K562 (cell line): ENCODE results near the gene FBXL13. TPM values are rescaled to one million over a fixed set of nuclear protein-coding genes. Genes with fewer than 3 reads are reported as not detected.
A peak's percentile ranks its signal among the peaks of the same experiment; 100 is the strongest.

ENCODE experiments used
- CC2D1A ChIP-seq: fragments of 450-650 bp; IDR thresholded peaks from 2 replicates; pipeline ENCODE4 v1.6.1; 2017; ENCODE audit warnings: mild to moderate bottlenecking
- ETV6 ChIP-seq, 3 experiments: fragments of 150-350 bp in 1 of 3; sonication (generic) in 1 of 3; formaldehyde crosslinking in 1 of 3; IDR thresholded peaks; 2 replicates each; pipeline versions ENCODE4 v1.6.1 to v1.8.0; 2014 to 2022; ENCODE audit warnings: borderline replicate concordance in 2 of 3, low read depth in 2 of 3, antibody characterized with exemption in 1 of 3, low read length in 1 of 3, mild to moderate bottlenecking in 1 of 3, missing genetic modification reagents in 1 of 3
- HDGF ChIP-seq: fragments of 450-650 bp; IDR thresholded peaks from 2 replicates; pipeline ENCODE4 v1.6.1; 2016
- NFIC ChIP-seq: fragments of 450-650 bp; IDR thresholded peaks from 2 replicates; pipeline ENCODE4 v1.6.1; 2017; ENCODE audit warnings: mild to moderate bottlenecking, inconsistent platforms
- SNRNP70 ChIP-seq: fragments of 200-400 bp; formaldehyde crosslinking; optimal IDR thresholded peaks from 2 replicates; pipeline ENCODE3; 2017; ENCODE audit warnings: low read depth, low read length
- SP1 ChIP-seq: sonication (generic); formaldehyde crosslinking; IDR thresholded peaks from 2 replicates; pipeline ENCODE4 v1.8.1; 2022; ENCODE audit warnings: mild to moderate bottlenecking, missing genetic modification reagents
- SRSF3 ChIP-seq: fragments of 200-400 bp; formaldehyde crosslinking; IDR thresholded peaks from 2 replicates; pipeline ENCODE4 v1.6.1; 2016; ENCODE audit warnings: mild to moderate bottlenecking, low read length, moderate library complexity; ENCODE audit not compliant: insufficient read depth
- ZEB2 ChIP-seq: fragments of 450-650 bp; IDR thresholded peaks from 2 replicates; pipeline ENCODE4 v1.6.1; 2016
- ZNF165 ChIP-seq: fragments of 250-450 bp; sonication (Bioruptor Pico); IDR thresholded peaks from 2 replicates; pipeline ENCODE4 v1.4.0; 2020; ENCODE audit warnings: borderline replicate concordance
- ZNF354B ChIP-seq: fragments of 250-450 bp; sonication (Bioruptor Pico); IDR thresholded peaks from 2 replicates; pipeline ENCODE4 v1.4.0; 2020
- polyA plus RNA-seq, 8 experiments: library from polyadenylated mRNA; depleted of rRNA in 4 of 8; stranded (reverse) in 5 of 8; unstranded in 3 of 8; fragments of >200 nt; fragmentation: Nextera tagmentation in 2 of 8; fragmentation: Illumina TruSeq in 1 of 8; extraction: Ambion mirVana in 2 of 8; extraction: Trizol in 1 of 8; gene quantifications; 2 replicates each; pipeline versions ENCODE4 v1.2.1 to v1.2.3, GENCODE V29; 2011 to 2014; ENCODE audit warnings: inconsistent platforms in 1 of 8, missing spikeins in 1 of 8
- total RNA-seq, 7 experiments: library from RNA; depleted of rRNA in 6 of 7; stranded (reverse); fragments of >200 nt in 6 of 7; fragmentation: Illumina TruSeq in 2 of 7; extraction: Trizol in 2 of 7; gene quantifications; 2 replicates each; pipeline versions ENCODE4 v1.2.1 to v1.2.3, GENCODE V29; 2011 to 2021; ENCODE audit warnings: low replicate concordance in 1 of 7
- TF ChIP-seq, protein P1 (sequence below): fragments of 250-450 bp; sonication (Bioruptor Pico); IDR thresholded peaks from 2 replicates; pipeline ENCODE4 v1.5.0; 2020; ENCODE audit warnings: mild to moderate bottlenecking, borderline replicate concordance
- TF ChIP-seq, protein P2 (sequence below): fragments of 450-650 bp; IDR thresholded peaks from 2 replicates; pipeline ENCODE4 v1.6.1; 2018; ENCODE audit warnings: mild to moderate bottlenecking, low read depth; ENCODE audit not compliant: partially characterized antibody
- TF ChIP-seq, protein P3 (sequence below): fragments of 450-650 bp; IDR thresholded peaks from 2 replicates; pipeline ENCODE4 v1.7.1; 2018; ENCODE audit warnings: mild to moderate bottlenecking, low read depth; ENCODE audit not compliant: partially characterized antibody
- TF ChIP-seq, protein P4 (sequence below): fragments of 450-650 bp; formaldehyde crosslinking; IDR thresholded peaks from 2 replicates; pipeline ENCODE4 v1.4.0; 2020; ENCODE audit warnings: mild to moderate bottlenecking, mixed read lengths
- TF ChIP-seq, protein P5 (sequence below), 2 experiments: IDR thresholded peaks; 2 replicates each; pipeline ENCODE4 v1.6.1; 2012; ENCODE audit warnings: improper control_type of control experiment in 2 of 2, low read depth in 2 of 2, low read length in 2 of 2, borderline replicate concordance in 1 of 2
- TF ChIP-seq, protein P6 (sequence below): fragments of 250-450 bp; sonication (Bioruptor Pico); IDR thresholded peaks from 2 replicates; pipeline ENCODE4 v1.5.0; 2020; ENCODE audit warnings: mild to moderate bottlenecking

FBXL13 gene
- total and polyA plus RNA-seq, 9 of the 15 experiments (the other 6 are each of a cell fraction or from before 2014, with no cell fraction given): 16.3 to 55.0 (median 25.4) TPM

DNA sequence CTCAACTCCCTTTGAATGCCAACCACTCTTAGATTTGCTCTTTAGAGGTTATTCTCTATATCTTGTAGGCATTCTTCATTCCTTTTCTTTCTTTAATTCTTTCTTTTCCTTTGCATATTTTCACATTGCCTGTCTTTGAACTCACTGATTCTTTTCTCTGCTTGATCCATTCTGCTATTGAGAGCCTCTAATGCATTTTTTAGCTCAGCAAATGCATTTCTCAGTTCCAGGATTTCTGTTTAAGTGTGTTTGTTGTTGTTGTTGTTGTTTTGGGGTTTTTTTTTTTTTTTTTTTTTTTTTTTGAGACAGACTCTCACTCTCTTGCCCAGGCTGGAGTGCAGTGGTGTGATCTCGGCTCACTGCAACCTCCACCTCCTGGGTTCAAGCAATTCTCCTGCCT is 71.6 kb downstream of the FBXL13 start (continued):
- TF ChIP-seq, protein P1, sequence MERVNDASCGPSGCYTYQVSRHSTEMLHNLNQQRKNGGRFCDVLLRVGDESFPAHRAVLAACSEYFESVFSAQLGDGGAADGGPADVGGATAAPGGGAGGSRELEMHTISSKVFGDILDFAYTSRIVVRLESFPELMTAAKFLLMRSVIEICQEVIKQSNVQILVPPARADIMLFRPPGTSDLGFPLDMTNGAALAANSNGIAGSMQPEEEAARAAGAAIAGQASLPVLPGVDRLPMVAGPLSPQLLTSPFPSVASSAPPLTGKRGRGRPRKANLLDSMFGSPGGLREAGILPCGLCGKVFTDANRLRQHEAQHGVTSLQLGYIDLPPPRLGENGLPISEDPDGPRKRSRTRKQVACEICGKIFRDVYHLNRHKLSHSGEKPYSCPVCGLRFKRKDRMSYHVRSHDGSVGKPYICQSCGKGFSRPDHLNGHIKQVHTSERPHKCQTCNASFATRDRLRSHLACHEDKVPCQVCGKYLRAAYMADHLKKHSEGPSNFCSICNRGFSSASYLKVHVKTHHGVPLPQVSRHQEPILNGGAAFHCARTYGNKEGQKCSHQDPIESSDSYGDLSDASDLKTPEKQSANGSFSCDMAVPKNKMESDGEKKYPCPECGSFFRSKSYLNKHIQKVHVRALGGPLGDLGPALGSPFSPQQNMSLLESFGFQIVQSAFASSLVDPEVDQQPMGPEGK: no peak
- TF ChIP-seq, protein P2, sequence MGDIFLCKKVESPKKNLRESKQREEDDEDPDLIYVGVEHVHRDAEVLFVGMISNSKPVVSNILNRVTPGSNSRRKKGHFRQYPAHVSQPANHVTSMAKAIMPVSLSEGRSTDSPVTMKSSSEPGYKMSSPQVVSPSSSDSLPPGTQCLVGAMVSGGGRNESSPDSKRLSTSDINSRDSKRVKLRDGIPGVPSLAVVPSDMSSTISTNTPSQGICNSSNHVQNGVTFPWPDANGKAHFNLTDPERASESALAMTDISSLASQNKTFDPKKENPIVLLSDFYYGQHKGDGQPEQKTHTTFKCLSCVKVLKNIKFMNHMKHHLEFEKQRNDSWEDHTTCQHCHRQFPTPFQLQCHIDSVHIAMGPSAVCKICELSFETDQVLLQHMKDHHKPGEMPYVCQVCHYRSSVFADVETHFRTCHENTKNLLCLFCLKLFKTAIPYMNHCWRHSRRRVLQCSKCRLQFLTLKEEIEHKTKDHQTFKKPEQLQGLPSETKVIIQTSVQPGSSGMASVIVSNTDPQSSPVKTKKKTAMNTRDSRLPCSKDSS: peak; percentile 97
- no peak for TF ChIP-seq SNRNP70
- no peak for TF ChIP-seq ZNF165 (CRISPR knock-in tag)
- TF ChIP-seq CC2D1A: peak; percentile 64; the same call in 1 of the 2 replicates
- TF ChIP-seq ETV6 (IDR thresholded peaks at IDR 0.05; ENCODE audit: borderline replicate concordance in 1 of 2, low read depth in 2 of 2, low read length in 1 of 2): no peak
- TF ChIP-seq ETV6 (CRISPR knock-in tag; IDR thresholded peaks at IDR 0.05; ENCODE audit: borderline replicate concordance): no peak
- TF ChIP-seq, protein P3, sequence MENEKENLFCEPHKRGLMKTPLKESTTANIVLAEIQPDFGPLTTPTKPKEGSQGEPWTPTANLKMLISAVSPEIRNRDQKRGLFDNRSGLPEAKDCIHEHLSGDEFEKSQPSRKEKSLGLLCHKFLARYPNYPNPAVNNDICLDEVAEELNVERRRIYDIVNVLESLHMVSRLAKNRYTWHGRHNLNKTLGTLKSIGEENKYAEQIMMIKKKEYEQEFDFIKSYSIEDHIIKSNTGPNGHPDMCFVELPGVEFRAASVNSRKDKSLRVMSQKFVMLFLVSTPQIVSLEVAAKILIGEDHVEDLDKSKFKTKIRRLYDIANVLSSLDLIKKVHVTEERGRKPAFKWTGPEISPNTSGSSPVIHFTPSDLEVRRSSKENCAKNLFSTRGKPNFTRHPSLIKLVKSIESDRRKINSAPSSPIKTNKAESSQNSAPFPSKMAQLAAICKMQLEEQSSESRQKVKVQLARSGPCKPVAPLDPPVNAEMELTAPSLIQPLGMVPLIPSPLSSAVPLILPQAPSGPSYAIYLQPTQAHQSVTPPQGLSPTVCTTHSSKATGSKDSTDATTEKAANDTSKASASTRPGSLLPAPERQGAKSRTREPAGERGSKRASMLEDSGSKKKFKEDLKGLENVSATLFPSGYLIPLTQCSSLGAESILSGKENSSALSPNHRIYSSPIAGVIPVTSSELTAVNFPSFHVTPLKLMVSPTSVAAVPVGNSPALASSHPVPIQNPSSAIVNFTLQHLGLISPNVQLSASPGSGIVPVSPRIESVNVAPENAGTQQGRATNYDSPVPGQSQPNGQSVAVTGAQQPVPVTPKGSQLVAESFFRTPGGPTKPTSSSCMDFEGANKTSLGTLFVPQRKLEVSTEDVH: peak; percentile 49
- TF ChIP-seq SP1 (CRISPR knock-in tag): no peak
- TF ChIP-seq ZNF354B: no peak
- no peak for TF ChIP-seq SRSF3
- TF ChIP-seq ZEB2: peak; percentile 85
- peak; percentile 30; the same call in 1 of the 2 replicates for TF ChIP-seq NFIC
- TF ChIP-seq, protein P4, sequence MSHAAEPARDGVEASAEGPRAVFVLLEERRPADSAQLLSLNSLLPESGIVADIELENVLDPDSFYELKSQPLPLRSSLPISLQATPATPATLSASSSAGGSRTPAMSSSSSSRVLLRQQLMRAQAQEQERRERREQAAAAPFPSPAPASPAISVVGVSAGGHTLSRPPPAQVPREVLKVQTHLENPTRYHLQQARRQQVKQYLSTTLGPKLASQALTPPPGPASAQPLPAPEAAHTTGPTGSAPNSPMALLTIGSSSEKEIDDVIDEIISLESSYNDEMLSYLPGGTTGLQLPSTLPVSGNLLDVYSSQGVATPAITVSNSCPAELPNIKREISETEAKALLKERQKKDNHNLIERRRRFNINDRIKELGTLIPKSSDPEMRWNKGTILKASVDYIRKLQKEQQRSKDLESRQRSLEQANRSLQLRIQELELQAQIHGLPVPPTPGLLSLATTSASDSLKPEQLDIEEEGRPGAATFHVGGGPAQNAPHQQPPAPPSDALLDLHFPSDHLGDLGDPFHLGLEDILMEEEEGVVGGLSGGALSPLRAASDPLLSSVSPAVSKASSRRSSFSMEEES (CRISPR knock-in tag): no peak
- TF ChIP-seq, protein P5, sequence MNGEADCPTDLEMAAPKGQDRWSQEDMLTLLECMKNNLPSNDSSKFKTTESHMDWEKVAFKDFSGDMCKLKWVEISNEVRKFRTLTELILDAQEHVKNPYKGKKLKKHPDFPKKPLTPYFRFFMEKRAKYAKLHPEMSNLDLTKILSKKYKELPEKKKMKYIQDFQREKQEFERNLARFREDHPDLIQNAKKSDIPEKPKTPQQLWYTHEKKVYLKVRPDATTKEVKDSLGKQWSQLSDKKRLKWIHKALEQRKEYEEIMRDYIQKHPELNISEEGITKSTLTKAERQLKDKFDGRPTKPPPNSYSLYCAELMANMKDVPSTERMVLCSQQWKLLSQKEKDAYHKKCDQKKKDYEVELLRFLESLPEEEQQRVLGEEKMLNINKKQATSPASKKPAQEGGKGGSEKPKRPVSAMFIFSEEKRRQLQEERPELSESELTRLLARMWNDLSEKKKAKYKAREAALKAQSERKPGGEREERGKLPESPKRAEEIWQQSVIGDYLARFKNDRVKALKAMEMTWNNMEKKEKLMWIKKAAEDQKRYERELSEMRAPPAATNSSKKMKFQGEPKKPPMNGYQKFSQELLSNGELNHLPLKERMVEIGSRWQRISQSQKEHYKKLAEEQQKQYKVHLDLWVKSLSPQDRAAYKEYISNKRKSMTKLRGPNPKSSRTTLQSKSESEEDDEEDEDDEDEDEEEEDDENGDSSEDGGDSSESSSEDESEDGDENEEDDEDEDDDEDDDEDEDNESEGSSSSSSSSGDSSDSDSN (IDR thresholded peaks at IDR 0.05; ENCODE audit: borderline replicate concordance in 1 of 2, low read depth in 2 of 2, low read length in 2 of 2): no peak
- TF ChIP-seq HDGF: no peak
- TF ChIP-seq, protein P6, sequence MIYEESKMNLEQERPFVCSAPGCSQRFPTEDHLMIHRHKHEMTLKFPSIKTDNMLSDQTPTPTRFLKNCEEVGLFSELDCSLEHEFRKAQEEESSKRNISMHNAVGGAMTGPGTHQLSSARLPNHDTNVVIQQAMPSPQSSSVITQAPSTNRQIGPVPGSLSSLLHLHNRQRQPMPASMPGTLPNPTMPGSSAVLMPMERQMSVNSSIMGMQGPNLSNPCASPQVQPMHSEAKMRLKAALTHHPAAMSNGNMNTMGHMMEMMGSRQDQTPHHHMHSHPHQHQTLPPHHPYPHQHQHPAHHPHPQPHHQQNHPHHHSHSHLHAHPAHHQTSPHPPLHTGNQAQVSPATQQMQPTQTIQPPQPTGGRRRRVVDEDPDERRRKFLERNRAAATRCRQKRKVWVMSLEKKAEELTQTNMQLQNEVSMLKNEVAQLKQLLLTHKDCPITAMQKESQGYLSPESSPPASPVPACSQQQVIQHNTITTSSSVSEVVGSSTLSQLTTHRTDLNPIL (CRISPR knock-in tag): no peak
